Muscle layer of colon (tissue), 2 donors: ENCODE measurements around the gene LRFN4.
"Not testable (repeated sequence)": the region's sequence is repeated elsewhere in the genome, so short reads cannot be mapped to it uniquely, and the experiment has no call there.

ENCODE experiments used
- H3K27ac ChIP-seq: one replicate; pipeline ENCODE4 v1.7.0; 2013; ENCODE audit warnings: low read depth, mild to moderate bottlenecking, low read length, moderate library complexity
- H3K27me3 ChIP-seq, 2 donors: one replicate each; pipeline ENCODE4 v1.7.0; 2013; ENCODE audit warnings: low read length in 2 of 2, mild to moderate bottlenecking in 2 of 2; ENCODE audit not compliant: insufficient read depth in 2 of 2, control insufficient read depth in 1 of 2
- H3K36me3 ChIP-seq: one replicate; pipeline ENCODE4 v1.7.0; 2013; ENCODE audit warnings: mild to moderate bottlenecking, low read length; ENCODE audit not compliant: insufficient read depth
- H3K4me1 ChIP-seq: one replicate; pipeline ENCODE4 v1.7.0; 2013; ENCODE audit warnings: mild to moderate bottlenecking, low read length; ENCODE audit not compliant: insufficient read depth
- H3K4me3 ChIP-seq, 2 donors: one replicate each; pipeline ENCODE4 v1.7.0; 2013; ENCODE audit warnings: low read length in 2 of 2, low read depth in 1 of 2, mild to moderate bottlenecking in 1 of 2, moderate library complexity in 1 of 2
- H3K9ac ChIP-seq: one replicate; pipeline ENCODE4 v1.7.0; 2013; ENCODE audit warnings: low read length
- H3K9me3 ChIP-seq: one replicate; pipeline ENCODE4 v1.7.0; 2013; ENCODE audit warnings: mild to moderate bottlenecking, low read length
- donor health status: abdominal sarcoma.
- donor health status: Adenocarcinoma of cecum.

Gene LRFN4

GRCh38 chr11:66856496-66857233 is at the start of gene LRFN4:
TSS of gene LRFN4 (plus strand) at chr11:66857064. CDS start at chr11:66857745, 681 bp downstream.
- H3K4me3 ChIP-seq = peak within 1 kb of the TSS; percentile 50 to 82
- H3K9me3 ChIP-seq = no peaks in the 10 kb centered on the region
- H3K36me3 ChIP-seq = no peaks in the 10 kb centered on the region
- peak within 1 kb of the TSS; percentile 87 for H3K9ac ChIP-seq
- peaks cover 7% of the 10 kb centered on the region for H3K4me1 ChIP-seq
- peak within 1 kb of the TSS; percentile 89 for H3K27ac ChIP-seq
- H3K27me3 ChIP-seq = no peaks in the 10 kb centered on the region

- H3K4me1 ChIP-seq = no peaks in the 10 kb centered on the region
- no peak overlapping the region for H3K27ac ChIP-seq
- H3K27me3 ChIP-seq = no peaks in the 10 kb centered on the region
- H3K36me3 ChIP-seq = no peaks in the 10 kb centered on the region
- H3K4me3 ChIP-seq = no peak overlapping the region
- H3K9me3 ChIP-seq = no peaks in the 10 kb centered on the region
- no peak overlapping the region for H3K9ac ChIP-seq
Measured at GRCh38 chr11:66809592-66809991, 47.3 kb upstream of the LRFN4 start.

DNA sequence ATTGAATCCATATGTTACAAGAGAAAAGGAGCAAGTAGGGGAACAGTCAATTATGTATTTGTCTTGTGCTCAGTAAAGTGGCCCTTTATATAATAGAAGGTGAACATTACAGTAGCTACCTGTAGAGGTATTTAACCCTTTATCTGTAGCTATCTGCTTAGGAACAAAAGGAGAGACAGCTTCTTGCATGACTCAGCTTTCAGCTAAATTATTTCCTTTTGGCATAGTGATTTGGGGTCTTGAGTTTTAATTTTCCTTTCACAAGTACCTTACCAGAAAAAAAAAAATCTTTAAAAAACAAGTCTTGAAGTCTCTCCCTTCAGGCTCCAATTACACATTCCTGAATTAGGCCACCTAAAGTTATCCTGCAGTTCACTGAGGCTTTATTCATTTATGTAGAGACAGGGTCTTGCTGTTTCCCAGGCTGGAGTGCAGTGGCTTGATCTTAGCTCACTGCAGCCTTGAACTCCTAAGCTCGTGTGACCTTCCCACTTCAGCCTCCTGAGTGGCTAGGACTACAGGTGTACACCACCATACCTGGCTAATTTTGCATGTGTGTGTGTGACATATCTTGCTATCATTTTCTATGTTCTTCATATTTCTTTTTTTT is 46.2 kb upstream of the LRFN4 start:
- Histone ChIP-seq H3K9me3 (no peaks in the 10 kb centered on the region), H3K4me1 (no peaks in the 10 kb centered on the region), H3K27ac (no peak overlapping the region), H3K36me3 (no peaks in the 10 kb centered on the region), H3K27me3 (no peaks in the 10 kb centered on the region), H3K4me3 (no peak overlapping the region), H3K9ac (no peak overlapping the region)

DNA sequence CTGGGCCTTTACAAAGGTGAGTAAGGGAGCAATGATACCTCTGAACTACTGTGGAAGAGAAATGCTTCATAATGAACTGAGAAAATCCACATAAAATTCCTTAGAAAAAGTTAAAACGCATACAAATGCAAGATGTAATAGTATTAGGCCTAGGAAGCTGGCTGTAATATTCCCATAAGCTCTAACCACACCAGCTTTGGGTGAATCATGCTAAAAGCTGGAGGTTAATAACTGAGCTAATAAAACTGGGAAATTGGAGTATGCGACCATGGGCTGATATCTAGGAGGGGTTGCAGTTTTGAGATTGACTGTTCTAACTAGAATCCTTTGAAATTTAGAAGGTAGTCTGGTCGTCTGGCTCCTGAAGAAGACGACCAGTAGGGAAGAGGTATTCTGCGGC is 42.2 kb upstream of the LRFN4 start:
- Histone ChIP-seq H3K27me3 (no peaks in the 10 kb centered on the region), H3K4me1 (no peaks in the 10 kb centered on the region), H3K27ac (no peak overlapping the region), H3K36me3 (no peaks in the 10 kb centered on the region), H3K9ac (no peak overlapping the region), H3K9me3 (no peaks in the 10 kb centered on the region), H3K4me3 (no peak overlapping the region)

DNA sequence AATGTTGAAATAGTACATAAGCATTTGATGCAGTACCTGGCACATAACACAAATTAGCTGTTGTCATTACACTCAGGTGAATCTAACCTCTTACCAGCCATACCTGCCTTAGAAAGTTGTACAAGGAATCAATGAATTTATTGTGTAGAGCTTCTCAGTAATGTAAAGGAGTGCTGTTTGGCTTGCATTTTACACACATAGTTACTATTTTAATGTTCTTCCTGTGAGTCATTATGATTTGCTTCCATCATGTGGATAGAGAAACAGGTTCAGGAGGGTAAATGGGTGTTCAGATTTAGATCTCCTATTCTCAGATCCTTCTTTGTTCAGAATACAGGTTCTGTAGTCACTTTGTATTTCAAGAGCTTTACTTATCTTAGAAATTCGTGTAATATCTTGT is 41.2 kb upstream of the LRFN4 start:
- Histone ChIP-seq H3K9me3 (no peaks in the 10 kb centered on the region), H3K36me3 (no peaks in the 10 kb centered on the region)

GRCh38 chr11:66818231-66818955 is 38.5 kb upstream of the LRFN4 start:
- no peaks in the 10 kb centered on the region for H3K9me3 ChIP-seq
- no peaks in the 10 kb centered on the region for H3K4me1 ChIP-seq
- no peaks in the 10 kb centered on the region for H3K36me3 ChIP-seq
- no peak overlapping the region for H3K4me3 ChIP-seq
- H3K27ac ChIP-seq = no peak overlapping the region
- no peaks in the 10 kb centered on the region for H3K27me3 ChIP-seq
- H3K9ac ChIP-seq = no peak overlapping the region

More for the DNA sequence above, 41.2 kb upstream of the LRFN4 start:
- Histone ChIP-seq H3K4me1 (no peaks in the 10 kb centered on the region), H3K4me3 (no peak overlapping the region), H3K27ac (no peak overlapping the region), H3K27me3 (no peaks in the 10 kb centered on the region), H3K9ac (no peak overlapping the region)

GRCh38 chr11:66820381-66820780 is 36.5 kb upstream of the LRFN4 start:
- no peak overlapping the region for H3K4me3 ChIP-seq
- no peaks in the 10 kb centered on the region for H3K4me1 ChIP-seq
- no peaks in the 10 kb centered on the region for H3K27me3 ChIP-seq
- no peaks in the 10 kb centered on the region for H3K36me3 ChIP-seq
- no peaks in the 10 kb centered on the region for H3K9me3 ChIP-seq
- no peak overlapping the region for H3K27ac ChIP-seq
- H3K9ac ChIP-seq = no peak overlapping the region

DNA sequence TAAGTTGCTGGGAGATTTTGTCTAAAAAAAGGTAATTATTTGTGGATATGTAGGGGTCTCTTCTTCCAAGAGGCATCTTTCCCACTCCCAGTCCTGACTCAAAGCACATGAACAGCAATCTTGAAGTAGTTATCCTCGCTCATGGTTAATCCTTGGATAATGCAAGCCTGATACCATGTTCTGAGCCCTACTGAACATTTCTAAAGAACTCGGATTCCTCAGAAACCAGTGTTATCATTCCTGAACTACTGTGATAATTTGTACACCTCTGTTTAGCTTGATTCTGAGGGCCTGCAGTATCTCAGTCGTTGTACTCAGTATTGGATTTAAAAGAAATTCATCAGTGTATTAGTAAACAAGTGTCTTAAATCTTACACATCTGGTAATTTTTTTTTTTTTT is 36.0 kb upstream of the LRFN4 start:
- Histone ChIP-seq H3K9ac (no peak overlapping the region), H3K4me1 (no peaks in the 10 kb centered on the region), H3K27me3 (no peaks in the 10 kb centered on the region), H3K4me3 (no peak overlapping the region), H3K27ac (no peak overlapping the region), H3K9me3 (no peaks in the 10 kb centered on the region), H3K36me3 (no peaks in the 10 kb centered on the region)

DNA sequence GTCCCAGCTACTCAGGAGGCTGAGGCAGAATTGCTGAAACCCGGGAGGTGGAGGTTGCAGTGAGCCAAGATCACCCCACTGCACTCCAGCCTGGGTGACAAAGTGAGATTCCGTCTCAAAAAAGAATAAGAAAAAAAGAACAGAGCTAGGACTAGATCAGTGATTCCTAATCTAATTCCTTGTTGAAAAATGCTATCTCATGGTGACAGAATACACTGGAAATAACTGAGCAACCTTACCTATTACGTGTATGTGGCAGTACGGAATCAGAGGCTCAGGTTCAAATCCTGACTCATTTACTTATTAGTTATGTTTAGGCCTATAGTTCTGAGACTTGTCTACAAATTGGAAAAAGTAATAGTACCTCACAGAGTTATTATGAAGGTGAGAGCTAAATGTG is 33.2 kb upstream of the LRFN4 start:
- Histone ChIP-seq H3K36me3 (no peaks in the 10 kb centered on the region), H3K4me1 (no peaks in the 10 kb centered on the region), H3K27me3 (no peaks in the 10 kb centered on the region)

DNA sequence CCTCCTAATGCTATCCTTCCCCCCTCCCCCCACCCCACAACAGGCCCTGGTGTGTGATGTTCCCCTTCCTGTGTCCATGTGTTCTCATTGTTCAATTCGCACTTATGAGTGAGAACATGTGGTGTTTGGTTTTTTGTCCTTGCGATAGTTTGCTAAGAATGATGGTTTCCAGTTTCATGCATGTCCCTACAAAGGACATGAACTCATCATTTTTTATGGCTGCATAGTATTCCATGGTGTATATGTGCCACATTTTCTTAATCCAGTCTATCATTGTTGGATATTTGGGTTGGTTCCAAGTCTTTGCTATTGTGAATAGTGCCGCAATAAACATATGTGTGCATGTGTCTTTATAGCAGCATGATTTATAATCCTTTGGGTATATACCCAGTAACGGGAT is 32.3 kb upstream of the LRFN4 start:
- H3K4me1 ChIP-seq, H3K36me3 ChIP-seq, H3K27me3 ChIP-seq, H3K27ac ChIP-seq, H3K9ac ChIP-seq, H3K4me3 ChIP-seq, H3K9me3 ChIP-seq: not testable (repeated sequence)

More for the DNA sequence above, 33.2 kb upstream of the LRFN4 start:
- H3K4me3 ChIP-seq = no peak overlapping the region
- H3K9ac ChIP-seq = no peak overlapping the region
- no peaks in the 10 kb centered on the region for H3K9me3 ChIP-seq
- no peak overlapping the region for H3K27ac ChIP-seq

DNA sequence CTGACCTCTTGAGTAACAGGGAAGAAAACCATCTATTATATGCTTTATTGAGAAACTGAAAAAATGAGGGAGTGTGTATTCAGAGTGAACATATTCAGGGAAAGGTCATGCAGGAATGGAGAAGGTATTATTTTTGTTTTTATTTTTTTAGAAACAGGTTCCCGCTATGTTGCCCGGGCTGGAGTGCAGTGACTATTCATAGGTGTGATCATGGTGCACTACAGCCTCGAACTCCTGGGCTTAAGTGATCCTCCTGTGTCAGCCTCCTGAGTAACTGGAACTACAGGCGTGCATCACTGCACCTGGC is 22.4 kb upstream of the LRFN4 start:
- Histone ChIP-seq H3K4me1 (no peaks in the 10 kb centered on the region), H3K9ac (no peak overlapping the region), H3K9me3 (no peaks in the 10 kb centered on the region), H3K4me3 (no peak overlapping the region), H3K27me3 (no peaks in the 10 kb centered on the region), H3K36me3 (peaks cover 12% of the 10 kb centered on the region), H3K27ac (no peak overlapping the region)
